Neural cell (in vitro differentiated cells): ENCODE results near the gene SEMA6A. TPM values are rescaled to one million over a fixed set of nuclear protein-coding genes. Genes with fewer than 3 reads are reported as not detected.

Experiments used
- H2AFZ ChIP-seq: fragments of 200-600, 300-800 bp; sonication (generic), shearing (Covaris generic); 2 replicates; pipeline ENCODE4 v1.6.0; 2014; ENCODE audit warnings: low read depth, mild to moderate bottlenecking, antibody characterized with exemption, low read length, moderate library complexity
- H3F3A ChIP-seq: fragments of 200-600 bp; shearing (Covaris generic); 2 replicates; pipeline ENCODE4 v1.6.1; 2016; ENCODE audit warnings: mild to moderate bottlenecking, moderate library complexity, mixed read lengths, antibody characterized with exemption, low read length; ENCODE audit not compliant: insufficient read depth, poor library complexity, severe bottlenecking
- H3K27ac ChIP-seq: fragments of 200-600, 300-800 bp; sonication (generic), shearing (Covaris generic); 2 replicates; pipeline ENCODE4 v1.5.1; 2014; ENCODE audit warnings: mild to moderate bottlenecking, low read length, moderate library complexity
- H3K27me3 ChIP-seq: fragments of 300-800, 200-600 bp; sonication (generic), shearing (Covaris generic); 2 replicates; pipeline ENCODE4 v1.6.0; 2014; ENCODE audit warnings: mild to moderate bottlenecking, low read depth, low read length, moderate library complexity; ENCODE audit not compliant: insufficient read depth
- H3K36me3 ChIP-seq: fragments of 300-800, 200-600 bp; sonication (generic), shearing (Covaris generic); 2 replicates; pipeline ENCODE4 v1.5.1; 2014; ENCODE audit warnings: mild to moderate bottlenecking, antibody characterized with exemption, low read length, moderate library complexity; ENCODE audit not compliant: insufficient read depth
- H3K4me2 ChIP-seq: fragments of 300-800, 200-600 bp; sonication (generic), shearing (Covaris generic); 2 replicates; pipeline ENCODE4 v1.6.0; 2014; ENCODE audit warnings: mild to moderate bottlenecking, low read length
- H3K4me3 ChIP-seq: fragments of 300-800, 200-600 bp; sonication (generic), shearing (Covaris generic); 2 replicates; pipeline ENCODE4 v1.5.1; 2014; ENCODE audit warnings: mild to moderate bottlenecking, low read length, moderate library complexity
- H3K79me2 ChIP-seq: fragments of 200-600 bp; shearing (Covaris generic); replicated peaks from 2 replicates; pipeline ENCODE4 v1.6.0; 2014; ENCODE audit warnings: mild to moderate bottlenecking, low read length, moderate library complexity; ENCODE audit not compliant: insufficient read depth
- H3K9ac ChIP-seq: fragments of 300-800, 200-600 bp; sonication (generic), shearing (Covaris generic); 2 replicates; pipeline ENCODE4 v1.6.1; 2016; ENCODE audit warnings: mild to moderate bottlenecking, low read length, mixed read lengths
- H3K9me2 ChIP-seq: fragments of 200-600 bp; shearing (Covaris generic); 2 replicates; pipeline ENCODE4 v1.6.1; 2016; ENCODE audit warnings: mild to moderate bottlenecking, low read length, mixed read lengths; ENCODE audit not compliant: insufficient read depth
- H3K9me3 ChIP-seq: fragments of 200-600, 300-800 bp; sonication (generic), shearing (Covaris generic); 2 replicates; pipeline ENCODE4 v1.6.1; 2016; ENCODE audit warnings: mild to moderate bottlenecking, mixed run types, low read length, moderate library complexity, mixed read lengths
- H4K20me1 ChIP-seq: fragments of 200-600 bp; shearing (Covaris generic); 2 replicates; pipeline ENCODE4 v1.6.1; 2016; ENCODE audit warnings: mild to moderate bottlenecking, mixed run types; ENCODE audit not compliant: insufficient read depth
- EP300 ChIP-seq: fragments of 450-650 bp; conservative IDR thresholded peaks from 2 replicates; pipeline ENCODE4 v1.6.1; 2014; ENCODE audit warnings: antibody characterized with exemption, mild to moderate bottlenecking, moderate library complexity; ENCODE audit not compliant: poor library complexity, severe bottlenecking
- EZH2 ChIP-seq: fragments of 200-600, 300-800 bp; shearing (Covaris generic), sonication (generic); IDR thresholded peaks from 2 replicates; pipeline ENCODE4 v1.6.1; 2014; ENCODE audit warnings: antibody characterized with exemption, low read length, borderline replicate concordance, mild to moderate bottlenecking; ENCODE audit not compliant: insufficient read depth, poor library complexity, severe bottlenecking
- MXI1 ChIP-seq: fragments of 450-650 bp; conservative IDR thresholded peaks from 2 replicates; pipeline ENCODE4 v1.6.1; 2014; ENCODE audit warnings: antibody characterized with exemption, mild to moderate bottlenecking; ENCODE audit not compliant: poor library complexity, severe bottlenecking
- POLR2AphosphoS5 ChIP-seq: IDR thresholded peaks from 2 replicates; pipeline ENCODE4 v1.6.1; 2012
- RAD21 ChIP-seq: fragments of 450-650 bp; conservative IDR thresholded peaks from 2 replicates; pipeline ENCODE4 v1.6.1; 2014; ENCODE audit warnings: antibody characterized with exemption, mild to moderate bottlenecking, moderate library complexity
- SMC3 ChIP-seq: fragments of 450-650 bp; conservative IDR thresholded peaks from 2 replicates; pipeline ENCODE4 v1.6.1; 2014; ENCODE audit warnings: antibody characterized with exemption, mild to moderate bottlenecking, moderate library complexity; ENCODE audit not compliant: poor library complexity
- TAF1 ChIP-seq: IDR thresholded peaks from 2 replicates; pipeline ENCODE4 v1.6.1; 2012; ENCODE audit warnings: low read depth
- polyA plus RNA-seq: library from polyadenylated mRNA; depleted of rRNA; stranded (reverse); fragments of >200 nt; gene quantifications from 2 replicates; pipeline ENCODE4 v1.2.3, GENCODE V29; 2014
- TF ChIP-seq, protein P1 (sequence below): IDR thresholded peaks from 2 replicates; pipeline ENCODE4 v1.6.1; 2012; ENCODE audit warnings: borderline replicate concordance
- TF ChIP-seq, protein P2 (sequence below): fragments of 450-650 bp; IDR thresholded peaks from 2 replicates; pipeline ENCODE4 v1.5.1; 2014; ENCODE audit warnings: antibody characterized with exemption, mild to moderate bottlenecking, moderate library complexity; ENCODE audit not compliant: poor library complexity, severe bottlenecking

The SEMA6A gene
- polyA plus RNA-seq, 1 donor from 2014 or later, result 6.5 TPM

DNA sequence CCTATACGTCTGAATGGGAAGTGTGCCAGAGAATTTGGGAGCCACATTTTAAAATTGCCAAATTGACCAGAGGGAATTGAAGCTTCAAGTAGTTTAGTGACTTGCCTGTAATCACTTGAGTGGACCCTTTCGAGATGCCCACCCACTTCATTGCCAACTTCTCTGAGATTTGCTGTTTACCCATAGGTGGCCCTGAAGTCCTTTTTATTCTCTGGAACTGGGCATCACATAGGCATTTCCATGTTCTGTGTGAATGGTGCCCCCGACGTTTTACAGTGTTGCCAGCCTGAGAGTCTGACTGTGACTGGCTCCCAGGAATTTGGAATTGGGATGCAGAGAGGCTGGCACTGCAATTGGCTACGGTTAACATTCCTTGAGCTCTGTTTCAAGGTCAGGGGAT is 158.6 kb downstream of the SEMA6A start:
- Histone ChIP-seq H3K79me2 (no peaks in the 10 kb centered on the region), H3F3A (no peaks in the 10 kb centered on the region), H3K36me3 (no peaks in the 10 kb centered on the region), H4K20me1 (no peaks in the 10 kb centered on the region), H3K9me3 (no peaks in the 10 kb centered on the region), H3K9ac (no peak overlapping the region), H3K9me2 (no peaks in the 10 kb centered on the region), H3K4me3 (no peak overlapping the region), H3K4me2 (no peak overlapping the region), H2AFZ (no peak overlapping the region), H3K27me3 (no peaks in the 10 kb centered on the region), H3K27ac (no peak overlapping the region)
- TF ChIP-seq SMC3 (no peak), MXI1 (no peak), RAD21 (no peak), EP300 (no peak), TAF1 (no peak), EZH2 (no peak)
- TF ChIP-seq, protein P1, sequence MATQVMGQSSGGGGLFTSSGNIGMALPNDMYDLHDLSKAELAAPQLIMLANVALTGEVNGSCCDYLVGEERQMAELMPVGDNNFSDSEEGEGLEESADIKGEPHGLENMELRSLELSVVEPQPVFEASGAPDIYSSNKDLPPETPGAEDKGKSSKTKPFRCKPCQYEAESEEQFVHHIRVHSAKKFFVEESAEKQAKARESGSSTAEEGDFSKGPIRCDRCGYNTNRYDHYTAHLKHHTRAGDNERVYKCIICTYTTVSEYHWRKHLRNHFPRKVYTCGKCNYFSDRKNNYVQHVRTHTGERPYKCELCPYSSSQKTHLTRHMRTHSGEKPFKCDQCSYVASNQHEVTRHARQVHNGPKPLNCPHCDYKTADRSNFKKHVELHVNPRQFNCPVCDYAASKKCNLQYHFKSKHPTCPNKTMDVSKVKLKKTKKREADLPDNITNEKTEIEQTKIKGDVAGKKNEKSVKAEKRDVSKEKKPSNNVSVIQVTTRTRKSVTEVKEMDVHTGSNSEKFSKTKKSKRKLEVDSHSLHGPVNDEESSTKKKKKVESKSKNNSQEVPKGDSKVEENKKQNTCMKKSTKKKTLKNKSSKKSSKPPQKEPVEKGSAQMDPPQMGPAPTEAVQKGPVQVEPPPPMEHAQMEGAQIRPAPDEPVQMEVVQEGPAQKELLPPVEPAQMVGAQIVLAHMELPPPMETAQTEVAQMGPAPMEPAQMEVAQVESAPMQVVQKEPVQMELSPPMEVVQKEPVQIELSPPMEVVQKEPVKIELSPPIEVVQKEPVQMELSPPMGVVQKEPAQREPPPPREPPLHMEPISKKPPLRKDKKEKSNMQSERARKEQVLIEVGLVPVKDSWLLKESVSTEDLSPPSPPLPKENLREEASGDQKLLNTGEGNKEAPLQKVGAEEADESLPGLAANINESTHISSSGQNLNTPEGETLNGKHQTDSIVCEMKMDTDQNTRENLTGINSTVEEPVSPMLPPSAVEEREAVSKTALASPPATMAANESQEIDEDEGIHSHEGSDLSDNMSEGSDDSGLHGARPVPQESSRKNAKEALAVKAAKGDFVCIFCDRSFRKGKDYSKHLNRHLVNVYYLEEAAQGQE, result no peak
- TF ChIP-seq, protein P2, sequence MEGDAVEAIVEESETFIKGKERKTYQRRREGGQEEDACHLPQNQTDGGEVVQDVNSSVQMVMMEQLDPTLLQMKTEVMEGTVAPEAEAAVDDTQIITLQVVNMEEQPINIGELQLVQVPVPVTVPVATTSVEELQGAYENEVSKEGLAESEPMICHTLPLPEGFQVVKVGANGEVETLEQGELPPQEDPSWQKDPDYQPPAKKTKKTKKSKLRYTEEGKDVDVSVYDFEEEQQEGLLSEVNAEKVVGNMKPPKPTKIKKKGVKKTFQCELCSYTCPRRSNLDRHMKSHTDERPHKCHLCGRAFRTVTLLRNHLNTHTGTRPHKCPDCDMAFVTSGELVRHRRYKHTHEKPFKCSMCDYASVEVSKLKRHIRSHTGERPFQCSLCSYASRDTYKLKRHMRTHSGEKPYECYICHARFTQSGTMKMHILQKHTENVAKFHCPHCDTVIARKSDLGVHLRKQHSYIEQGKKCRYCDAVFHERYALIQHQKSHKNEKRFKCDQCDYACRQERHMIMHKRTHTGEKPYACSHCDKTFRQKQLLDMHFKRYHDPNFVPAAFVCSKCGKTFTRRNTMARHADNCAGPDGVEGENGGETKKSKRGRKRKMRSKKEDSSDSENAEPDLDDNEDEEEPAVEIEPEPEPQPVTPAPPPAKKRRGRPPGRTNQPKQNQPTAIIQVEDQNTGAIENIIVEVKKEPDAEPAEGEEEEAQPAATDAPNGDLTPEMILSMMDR, result no peak

DNA sequence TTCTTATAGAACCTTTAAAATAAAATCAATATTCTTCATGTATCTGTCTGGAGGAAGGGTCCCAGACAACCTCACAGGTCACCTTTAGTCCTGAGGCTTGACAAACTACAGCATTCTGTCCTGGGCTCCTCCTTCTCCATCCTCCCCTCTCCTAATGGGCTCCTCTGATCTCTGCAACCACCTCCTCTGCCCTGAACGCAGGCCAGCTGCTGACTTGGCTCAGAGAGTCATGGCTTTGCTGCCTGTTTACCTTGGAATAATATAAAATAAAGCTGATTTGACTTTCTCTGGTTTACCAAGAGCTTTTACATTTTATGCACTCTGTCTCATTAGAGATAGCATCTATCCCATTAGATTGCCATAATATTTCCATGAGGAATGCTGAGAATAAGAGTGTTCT is 159.4 kb downstream of the SEMA6A start:
- no peaks in the 10 kb centered on the region for H3K9me3 ChIP-seq
- TF ChIP-seq RAD21 (no peak), TAF1 (no peak), POLR2AphosphoS5 (no peak), EP300 (no peak), EZH2 (no peak), MXI1 (no peak), SMC3 (no peak)
- TF ChIP-seq, protein P2, result no peak
- TF ChIP-seq, protein P1, result no peak
- no peak overlapping the region for H3K4me3 ChIP-seq
- no peak overlapping the region for H3K27ac ChIP-seq
- no peaks in the 10 kb centered on the region for H3K36me3 ChIP-seq
- no peak overlapping the region for H3K4me2 ChIP-seq
- no peaks in the 10 kb centered on the region for H3F3A ChIP-seq
- H3K27me3 ChIP-seq, result no peaks in the 10 kb centered on the region
- no peaks in the 10 kb centered on the region for H3K9me2 ChIP-seq
- no peaks in the 10 kb centered on the region for H4K20me1 ChIP-seq
- H3K9ac ChIP-seq, result no peak overlapping the region
- no peak overlapping the region for H2AFZ ChIP-seq
- H3K79me2 ChIP-seq, result no peaks in the 10 kb centered on the region
